ENCODE results near the gene RTCA.
A peak's percentile ranks its signal among the peaks of the same experiment; 100 is the strongest.
"Not testable (repeated sequence)": the region's sequence is repeated elsewhere in the genome, so short reads cannot be mapped to it uniquely, and the experiment has no call there.

Gene RTCA

GRCh38 chr1:100246738-100247137, 19.3 kb upstream of the RTCA start:
- no peak overlapping the region for H3K27ac ChIP-seq
- no peak for TF ChIP-seq CTCF (IDR thresholded peaks at IDR 0.05)
- no peak overlapping the region for H3K4me3 ChIP-seq
- DNase-seq (ENCODE audit: low spot score) = no peak

- peak overlapping the region; percentile 98 for H3K4me3 ChIP-seq
- no peak for TF ChIP-seq CTCF (IDR thresholded peaks at IDR 0.05)
- H3K27ac ChIP-seq = peak overlapping the region; percentile 82 to 95
- DNase-seq (ENCODE audit: low spot score) = no peak
Observed at GRCh38 chr1:100249155-100249536, 16.9 kb upstream of the RTCA start.

GRCh38 chr1:100249537-100250257, 16.3 kb upstream of the RTCA start, which contains the start of gene DBT:
TSS of gene DBT (minus strand) at chr1:100249834. CDS start at chr1:100249820, 14 bp downstream.
- Histone ChIP-seq H3K4me3 (peak within 1 kb of the TSS; percentile 98), H3K27ac (peak within 1 kb of the TSS; percentile 82 to 95)
- peak; percentile 98 for DNase-seq (ENCODE audit: low spot score)
- no peak for TF ChIP-seq CTCF (IDR thresholded peaks at IDR 0.05)

- Histone ChIP-seq H3K27ac (peak overlapping the region; percentile 82 to 95), H3K4me3 (peak overlapping the region; percentile 98)
- no peak for TF ChIP-seq CTCF (IDR thresholded peaks at IDR 0.05)
- DNase-seq (ENCODE audit: low spot score) = no peak
Observed at GRCh38 chr1:100250264-100250663, 15.8 kb upstream of the RTCA start.

GRCh38 chr1:100250807-100251206, 15.2 kb upstream of the RTCA start:
- H3K4me3 ChIP-seq = no peak overlapping the region
- no peak for TF ChIP-seq CTCF (IDR thresholded peaks at IDR 0.05)
- H3K27ac ChIP-seq = no peak overlapping the region
- no peak for DNase-seq (ENCODE audit: low spot score)

GRCh38 chr1:100252901-100253300, 13.1 kb upstream of the RTCA start:
- no peak for DNase-seq (ENCODE audit: low spot score)
- no peak for TF ChIP-seq CTCF (IDR thresholded peaks at IDR 0.05)
- H3K27ac ChIP-seq = no peak overlapping the region
- H3K4me3 ChIP-seq = no peak overlapping the region

- Histone ChIP-seq H3K27ac (no peak overlapping the region), H3K4me3 (no peak overlapping the region)
- DNase-seq (ENCODE audit: low spot score) = no peak
- TF ChIP-seq CTCF (IDR thresholded peaks at IDR 0.05) = no peak
Observed at GRCh38 chr1:100253552-100253951, 12.5 kb upstream of the RTCA start.

- DNase-seq (ENCODE audit: low spot score); H3K4me3 ChIP-seq; H3K27ac ChIP-seq: not testable (repeated sequence)
Observed at GRCh38 chr1:100256273-100256672, 9.7 kb upstream of the RTCA start.

GRCh38 chr1:100258427-100258826, 7.6 kb upstream of the RTCA start:
- DNase-seq (ENCODE audit: low spot score); H3K4me3 ChIP-seq; H3K27ac ChIP-seq: not testable (repeated sequence)
